ENCODE measurements around the gene KDM1A. TPM values are rescaled to one million over a fixed set of nuclear protein-coding genes. Genes with fewer than 3 reads are reported as not detected.
A peak's percentile ranks its signal among the peaks of the same experiment; 100 is the strongest.

KDM1A gene
- total RNA-seq, 1 experiment from 2014 or later, result 204 TPM

- Histone ChIP-seq H3K27me3 (ENCODE audit: insufficient read depth, low read length) (no peaks in the 10 kb centered on the region), H3K4me2 (ENCODE audit: insufficient read depth, insufficient read length, low read length) (peak overlapping the region; percentile 78), H3K18ac (ENCODE audit: insufficient read length, low read depth, low read length) (peak overlapping the region; percentile 90), H2BK120ac (ENCODE audit: low read depth, low read length, poor library complexity, severe bottlenecking) (no peak overlapping the region), H3T11ph (ENCODE audit: low read length) (no peak overlapping the region), H4K5ac (ENCODE audit: insufficient read length, low read depth, low read length) (peak overlapping the region; percentile 12), H3K79me2 (ENCODE audit: insufficient read depth, low read length) (peaks cover 53% of the 10 kb centered on the region), H2BK5ac (ENCODE audit: insufficient read length, low read length) (no peak overlapping the region), H2AK5ac (ENCODE audit: insufficient read length, low read length) (no peak overlapping the region), H3K14ac (ENCODE audit: insufficient read depth, low read length) (peak overlapping the region; percentile 61), H3K9ac (ENCODE audit: extremely low read depth, insufficient read length, low read length) (peak overlapping the region; percentile 91), H2BK12ac (ENCODE audit: insufficient read length, low read depth, low read length) (no peak overlapping the region), H3K56ac (ENCODE audit: insufficient read length, low read depth, low read length) (no peak overlapping the region), H2AFZ (ENCODE audit: low read length) (no peak overlapping the region), H3K4ac (ENCODE audit: low read depth, low read length) (no peak overlapping the region; the same call in 1 of the 2 replicates), H3K4me1 (ENCODE audit: insufficient read depth, low read length) (no peaks in the 10 kb centered on the region), H3K9me3 (ENCODE audit: control insufficient read depth, low read depth, low read length) (no peaks in the 10 kb centered on the region), H4K20me1 (ENCODE audit: control insufficient read depth, insufficient read depth, insufficient read length) (no peaks in the 10 kb centered on the region), H3K27ac (ENCODE audit: insufficient read length, low read depth, low read length) (no peak overlapping the region), H2BK15ac (ENCODE audit: low read depth, low read length) (no peak overlapping the region), H2BK20ac (ENCODE audit: low read depth, low read length, poor library complexity, severe bottlenecking) (no peak overlapping the region), H4K8ac (replicated peaks; ENCODE audit: insufficient read length, low read depth, low read length) (no peak overlapping the region), H3K23ac (ENCODE audit: insufficient read length, low read depth, low read length) (no peak overlapping the region), H4K91ac (ENCODE audit: insufficient read length, low read depth, low read length) (no peak overlapping the region), H3K79me1 (ENCODE audit: insufficient read depth, low read depth, low read length, poor library complexity, severe bottlenecking) (no peaks in the 10 kb centered on the region), H3K23me2 (ENCODE audit: insufficient read length, low read depth, low read length, poor library complexity, severe bottlenecking) (no peaks in the 10 kb centered on the region)
- Mint-ChIP-seq H3K4me3 (peak overlapping the region; percentile 90 to 97), H3K4me1 (peaks cover 15 to 27% of the 10 kb centered on the region in 2 experiments), H3K27me3 (ENCODE audit: low read depth) (no peaks in the 10 kb centered on the region), H3K36me3 (ENCODE audit: insufficient read depth in 1 of 3, low read depth in 3 of 3) (peaks cover 24 to 37% (median 37%) of the 10 kb centered on the region in 3 experiments), H3K27ac (peak overlapping the region; percentile 87 to 99 (median 94)), H3K9me3 (peaks cover 23 to 25% of the 10 kb centered on the region in 2 experiments)
- TF ChIP-seq CTCF (conservative IDR thresholded peaks at IDR 0.05), result no peak
- WGBS (ENCODE audit: extremely low coverage, insufficient read length, low lambda C conversion rate), result no CpG with 5 or more reads among the region's 42 CpGs
- peak; percentile 34 for DNase-seq
Measured at GRCh38 chr1:23019863-23020625, 776 bp downstream of the KDM1A start.

All from H9 (cell line).